ENCODE measurements around the gene IGFLR1. TPM values are rescaled to one million over a fixed set of nuclear protein-coding genes. Genes with fewer than 3 reads are reported as not detected.

Gene IGFLR1
- total and polyA plus RNA-seq, 9 of the 15 experiments (the other 6 are each of a cell fraction or from before 2014, with no cell fraction given): 1.0 to 14.3 (median 4.6) TPM

DNA sequence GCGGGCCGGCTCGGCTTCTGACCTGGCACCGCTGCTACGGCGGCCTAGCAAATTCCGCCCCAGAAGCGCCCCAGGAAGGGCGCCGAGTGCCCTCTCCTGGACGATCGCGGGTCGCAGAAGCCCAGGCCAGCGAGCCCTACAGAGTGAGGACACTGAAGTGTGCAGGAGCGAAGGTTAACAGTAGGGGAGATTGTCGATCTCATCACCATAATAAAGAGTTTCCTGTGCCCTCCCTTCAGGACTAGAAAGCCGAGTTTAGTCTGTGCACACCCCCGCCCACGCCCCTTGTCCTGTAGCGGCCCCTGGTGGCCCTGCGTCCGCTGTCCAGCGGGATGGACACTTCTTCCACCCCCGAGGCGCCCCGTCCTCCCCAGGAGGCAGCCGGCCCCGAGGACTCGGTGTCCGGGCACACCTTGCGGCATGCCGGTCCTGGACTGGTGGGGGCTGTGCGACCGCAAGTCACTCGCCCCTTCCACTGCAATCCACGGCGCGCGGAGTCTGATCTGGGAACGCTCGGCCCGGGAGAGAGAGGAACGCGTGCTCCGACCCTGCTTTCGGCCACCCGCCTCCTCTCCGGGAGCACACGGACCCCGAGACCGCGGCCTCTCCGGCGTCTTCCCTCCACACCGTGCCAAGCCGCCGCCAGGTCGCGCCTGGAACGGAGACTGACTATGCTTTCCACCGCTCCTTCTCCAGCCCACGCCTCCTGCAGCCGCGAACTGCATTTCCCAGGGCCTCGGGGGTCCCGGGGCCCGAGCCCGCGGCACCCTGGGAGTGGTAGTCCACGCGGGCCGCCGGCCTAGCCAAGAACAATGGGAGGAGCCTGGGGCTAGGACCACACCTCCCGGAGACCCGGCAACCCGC, 25.2 kb downstream of the IGFLR1 start (continued):
- TF ChIP-seq, protein P1, sequence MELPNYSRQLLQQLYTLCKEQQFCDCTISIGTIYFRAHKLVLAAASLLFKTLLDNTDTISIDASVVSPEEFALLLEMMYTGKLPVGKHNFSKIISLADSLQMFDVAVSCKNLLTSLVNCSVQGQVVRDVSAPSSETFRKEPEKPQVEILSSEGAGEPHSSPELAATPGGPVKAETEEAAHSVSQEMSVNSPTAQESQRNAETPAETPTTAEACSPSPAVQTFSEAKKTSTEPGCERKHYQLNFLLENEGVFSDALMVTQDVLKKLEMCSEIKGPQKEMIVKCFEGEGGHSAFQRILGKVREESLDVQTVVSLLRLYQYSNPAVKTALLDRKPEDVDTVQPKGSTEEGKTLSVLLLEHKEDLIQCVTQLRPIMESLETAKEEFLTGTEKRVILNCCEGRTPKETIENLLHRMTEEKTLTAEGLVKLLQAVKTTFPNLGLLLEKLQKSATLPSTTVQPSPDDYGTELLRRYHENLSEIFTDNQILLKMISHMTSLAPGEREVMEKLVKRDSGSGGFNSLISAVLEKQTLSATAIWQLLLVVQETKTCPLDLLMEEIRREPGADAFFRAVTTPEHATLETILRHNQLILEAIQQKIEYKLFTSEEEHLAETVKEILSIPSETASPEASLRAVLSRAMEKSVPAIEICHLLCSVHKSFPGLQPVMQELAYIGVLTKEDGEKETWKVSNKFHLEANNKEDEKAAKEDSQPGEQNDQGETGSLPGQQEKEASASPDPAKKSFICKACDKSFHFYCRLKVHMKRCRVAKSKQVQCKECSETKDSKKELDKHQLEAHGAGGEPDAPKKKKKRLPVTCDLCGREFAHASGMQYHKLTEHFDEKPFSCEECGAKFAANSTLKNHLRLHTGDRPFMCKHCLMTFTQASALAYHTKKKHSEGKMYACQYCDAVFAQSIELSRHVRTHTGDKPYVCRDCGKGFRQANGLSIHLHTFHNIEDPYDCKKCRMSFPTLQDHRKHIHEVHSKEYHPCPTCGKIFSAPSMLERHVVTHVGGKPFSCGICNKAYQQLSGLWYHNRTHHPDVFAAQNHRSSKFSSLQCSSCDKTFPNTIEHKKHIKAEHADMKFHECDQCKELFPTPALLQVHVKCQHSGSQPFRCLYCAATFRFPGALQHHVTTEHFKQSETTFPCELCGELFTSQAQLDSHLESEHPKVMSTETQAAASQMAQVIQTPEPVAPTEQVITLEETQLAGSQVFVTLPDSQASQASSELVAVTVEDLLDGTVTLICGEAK (IDR thresholded peaks at IDR 0.05): peak; percentile 85
- TF ChIP-seq, protein P1 (CRISPR knock-in tag; IDR thresholded peaks at IDR 0.05): no peak
- peak; percentile 47; the same call in 1 of the 2 replicates for TF ChIP-seq SMARCA5 (IDR thresholded peaks at IDR 0.05)
- peak in 1 of 2 experiments; percentile 25; a peak in 1 of 4 replicates for TF ChIP-seq SIN3A (IDR thresholded peaks at IDR 0.05; ENCODE audit: borderline replicate concordance in 2 of 2, control insufficient read depth in 1 of 2, low read depth in 2 of 2, low read length in 2 of 2)
- no peak for TF ChIP-seq RFX7 (CRISPR knock-in tag; IDR thresholded peaks at IDR 0.05)
- no peak for TF ChIP-seq GTF2A2 (tag; IDR thresholded peaks at IDR 0.05)
- TF ChIP-seq ZNF740 (CRISPR knock-in tag; IDR thresholded peaks at IDR 0.05): peak; percentile 69
- no peak; a peak in 1 of 4 replicates for TF ChIP-seq ZNF740 (tag; IDR thresholded peaks at IDR 0.05)
- TF ChIP-seq POLR2AphosphoS2 (IDR thresholded peaks at IDR 0.05; ENCODE audit: low read length): no peak
- peak; percentile 63 for TF ChIP-seq POLR2A (conservative IDR thresholded peaks at IDR 0.05)
- peak; percentile 51 for TF ChIP-seq TAF1 (IDR thresholded peaks at IDR 0.05; ENCODE audit: control insufficient read depth, extremely low read depth, insufficient read depth, low read length, severe bottlenecking)
- TF ChIP-seq, protein P2, sequence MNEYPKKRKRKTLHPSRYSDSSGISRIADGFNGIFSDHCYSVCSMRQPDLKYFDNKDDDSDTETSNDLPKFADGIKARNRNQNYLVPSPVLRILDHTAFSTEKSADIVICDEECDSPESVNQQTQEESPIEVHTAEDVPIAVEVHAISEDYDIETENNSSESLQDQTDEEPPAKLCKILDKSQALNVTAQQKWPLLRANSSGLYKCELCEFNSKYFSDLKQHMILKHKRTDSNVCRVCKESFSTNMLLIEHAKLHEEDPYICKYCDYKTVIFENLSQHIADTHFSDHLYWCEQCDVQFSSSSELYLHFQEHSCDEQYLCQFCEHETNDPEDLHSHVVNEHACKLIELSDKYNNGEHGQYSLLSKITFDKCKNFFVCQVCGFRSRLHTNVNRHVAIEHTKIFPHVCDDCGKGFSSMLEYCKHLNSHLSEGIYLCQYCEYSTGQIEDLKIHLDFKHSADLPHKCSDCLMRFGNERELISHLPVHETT (CRISPR knock-in tag; conservative IDR thresholded peaks at IDR 0.05 in 1 of 2, IDR thresholded peaks at IDR 0.05 in 1 of 2): no peak
- no peak for TF ChIP-seq LEF1 (IDR thresholded peaks at IDR 0.05)
- TF ChIP-seq ZBTB17 (CRISPR knock-in tag; IDR thresholded peaks at IDR 0.05): peak; percentile 77
- TF ChIP-seq ZNF24 (IDR thresholded peaks at IDR 0.05): 0 out of 2 replicates have a peak, but pooled peaks have one; percentile 22
- peak; percentile 88 for TF ChIP-seq ARID2 (IDR thresholded peaks at IDR 0.05)
